NOMO-1 treated with dmso at 0.1 percent for 144 hours (cell line): ENCODE data around the gene HOXD13.

Experiments
- DNase-seq: peaks from one replicate; lab custom pipeline; 2025; ENCODE audit not compliant: unreplicated experiment; lab: John Stamatoyannopoulos, UW

Gene HOXD13

DNA sequence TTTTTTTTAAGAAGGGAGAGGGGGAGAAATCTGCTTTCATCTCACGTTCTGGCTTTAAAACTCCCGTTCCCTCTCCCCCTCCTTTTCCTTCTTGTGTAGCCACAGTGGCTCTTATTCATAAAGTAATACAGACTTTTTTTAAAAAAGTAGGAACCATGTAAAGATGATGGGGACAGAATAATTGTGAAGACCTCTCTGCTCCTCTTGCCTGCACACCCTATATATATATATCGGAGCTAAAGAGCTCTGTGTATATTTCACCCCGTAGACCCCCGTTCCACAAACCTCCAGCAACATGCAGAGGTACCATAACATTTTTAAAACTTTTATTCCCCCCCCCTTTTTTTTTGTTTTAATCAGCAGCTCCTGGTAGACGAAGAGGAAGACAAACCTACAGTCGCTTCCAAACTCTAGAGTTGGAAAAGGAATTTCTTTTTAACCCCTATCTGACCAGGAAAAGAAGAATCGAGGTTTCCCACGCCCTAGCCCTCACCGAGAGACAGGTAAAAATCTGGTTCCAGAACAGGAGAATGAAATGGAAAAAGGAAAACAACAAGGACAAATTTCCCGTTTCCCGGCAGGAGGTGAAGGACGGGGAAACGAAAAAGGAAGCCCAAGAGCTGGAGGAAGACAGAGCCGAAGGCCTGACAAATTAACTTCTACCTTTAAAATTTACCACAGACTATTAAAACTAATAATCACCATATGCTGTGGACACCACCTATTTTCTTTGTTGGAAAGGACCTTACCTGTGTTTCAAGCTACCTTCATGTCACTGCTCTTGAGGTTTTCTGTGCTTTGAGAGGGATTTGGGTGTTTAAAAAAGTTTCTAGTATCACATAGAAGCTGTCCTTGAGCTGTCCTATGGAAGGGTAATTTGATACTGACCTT is 38.7 kb downstream of the HOXD13 start:
- no peak for DNase-seq

DNA sequence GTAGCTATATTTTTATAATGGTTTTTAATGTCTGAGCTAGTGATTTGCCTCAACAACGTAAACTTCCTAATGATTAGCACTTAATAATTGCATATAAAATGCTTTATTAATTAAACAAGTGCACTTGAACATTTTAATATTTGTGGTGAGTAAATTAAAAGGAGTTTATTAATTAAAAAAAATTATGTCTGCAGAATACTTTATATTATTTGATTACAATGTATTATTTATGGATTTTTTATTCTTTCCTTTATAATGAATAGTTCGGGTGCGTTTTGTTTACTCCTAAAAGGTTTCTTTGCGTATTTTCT is 39.3 kb downstream of the HOXD13 start:
- DNase-seq = no peak

DNA sequence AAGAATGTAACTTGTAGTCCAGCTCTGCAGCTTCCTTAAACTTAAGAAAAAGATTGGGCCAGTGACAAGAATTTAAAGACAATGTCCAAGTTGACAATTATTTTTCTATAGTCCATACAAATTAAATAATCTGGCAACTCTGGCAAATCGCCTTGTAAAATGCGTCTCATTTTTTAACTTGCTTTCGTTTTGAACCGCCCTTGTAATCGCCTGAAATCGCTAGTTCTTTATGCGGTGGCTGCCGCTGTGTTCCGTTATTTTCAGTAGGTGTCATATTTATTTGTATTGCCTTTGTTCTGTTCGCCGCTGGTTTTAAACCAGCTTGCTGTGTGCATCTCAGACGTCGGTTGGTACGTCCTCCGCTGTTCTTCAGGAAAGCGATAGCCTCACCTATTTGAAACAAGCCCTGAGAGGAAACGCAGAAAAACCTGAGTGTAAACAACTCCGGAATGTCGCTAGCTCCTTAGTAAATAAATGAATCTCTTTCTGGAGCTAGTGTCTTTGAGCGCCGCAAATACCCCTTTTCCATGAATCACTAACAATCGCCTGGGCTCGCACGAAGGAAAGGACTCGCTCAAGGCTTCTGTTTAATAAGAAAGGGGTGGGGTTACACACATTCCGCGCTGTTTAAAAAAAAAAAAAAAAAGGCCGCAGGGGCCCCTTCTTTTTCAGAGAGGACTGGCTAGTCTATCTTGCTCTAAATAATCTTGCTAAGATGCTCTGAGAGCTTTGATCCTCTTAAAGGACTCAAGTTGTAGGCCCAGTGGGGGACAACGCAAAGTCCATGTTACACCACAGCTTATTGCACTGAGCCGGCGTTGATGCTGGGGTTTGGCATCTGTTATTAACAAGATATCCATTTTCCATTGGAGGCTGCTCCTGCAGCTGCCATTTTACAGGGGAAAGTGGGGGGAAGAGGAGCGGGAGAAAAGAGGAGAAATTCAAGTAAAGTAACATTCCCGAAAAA is 40.0 kb downstream of the HOXD13 start:
- DNase-seq = no peak

GRCh38 chr2:176133389-176133788 is 40.9 kb downstream of the HOXD13 start:
- no peak for DNase-seq

GRCh38 chr2:176134035-176134434 is 41.5 kb downstream of the HOXD13 start:
- DNase-seq = no peak

GRCh38 chr2:176135035-176135440 is 42.5 kb downstream of the HOXD13 start:
- no peak for DNase-seq

DNA sequence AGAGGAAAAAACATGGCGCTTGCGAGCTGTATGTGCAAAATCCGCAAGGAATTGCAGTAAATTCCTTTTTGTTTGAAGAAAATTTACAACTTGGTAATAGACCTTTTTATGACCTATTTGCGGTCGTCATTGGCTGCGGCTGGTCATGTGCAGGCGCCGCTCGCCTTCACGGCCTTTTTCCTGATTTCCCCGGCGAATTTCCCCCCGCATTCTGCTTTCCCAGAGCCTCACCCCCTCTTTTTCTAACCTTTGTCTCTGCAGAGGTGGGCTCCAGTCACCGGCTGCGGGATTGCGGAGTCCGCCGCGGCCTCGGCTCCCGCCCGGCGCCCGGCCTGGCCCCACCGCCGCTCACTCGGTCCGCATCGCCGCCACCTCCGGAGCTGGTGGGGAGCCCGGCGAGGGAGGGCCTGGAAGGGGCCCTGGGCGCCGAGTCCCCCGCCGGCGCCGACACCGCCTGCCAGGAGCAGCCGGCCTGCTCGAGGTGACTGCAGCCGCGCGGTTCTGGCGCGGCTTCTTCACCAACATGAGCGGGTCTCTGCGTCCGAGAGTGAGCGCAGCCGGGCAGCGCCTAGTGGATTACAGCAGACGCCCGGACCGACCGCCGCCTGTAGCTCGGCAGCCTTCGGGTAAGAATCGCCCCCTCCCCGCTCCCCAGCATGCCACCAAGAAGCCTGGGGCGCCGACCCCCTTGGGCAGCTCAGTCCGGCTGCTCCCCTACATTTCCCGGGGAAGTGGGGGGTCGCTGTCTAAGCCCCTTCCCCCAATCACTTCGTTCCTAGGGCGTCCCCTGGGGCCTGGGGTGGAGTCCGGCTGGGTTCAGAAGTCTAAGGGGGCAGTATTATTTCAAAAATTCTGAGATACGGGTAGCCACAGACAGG is 44.1 kb downstream of the HOXD13 start:
- DNase-seq = no peak

GRCh38 chr2:176137252-176137580 is 44.7 kb downstream of the HOXD13 start:
- DNase-seq = no peak

GRCh38 chr2:176137906-176138305 is 45.4 kb downstream of the HOXD13 start:
- no peak for DNase-seq

DNA sequence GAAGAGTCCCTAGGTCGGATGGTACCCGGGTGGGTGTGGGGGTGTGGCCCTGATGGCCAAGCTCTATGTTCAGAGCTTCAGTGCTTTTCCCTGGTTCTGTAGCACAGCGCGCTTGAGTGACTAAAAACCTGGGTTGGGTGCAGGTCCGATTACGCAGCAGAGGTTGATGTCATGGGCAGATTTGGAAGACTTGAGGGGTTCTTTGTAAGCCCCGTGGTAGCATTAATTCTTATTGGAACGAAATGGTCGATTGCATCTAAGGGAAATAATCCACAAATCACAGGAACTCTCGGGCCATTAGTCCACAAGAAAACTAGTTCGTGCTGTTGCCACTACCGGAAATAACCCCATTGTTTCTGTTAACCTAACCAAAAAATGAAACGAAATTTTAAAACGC is 46.0 kb downstream of the HOXD13 start:
- DNase-seq = no peak

DNA sequence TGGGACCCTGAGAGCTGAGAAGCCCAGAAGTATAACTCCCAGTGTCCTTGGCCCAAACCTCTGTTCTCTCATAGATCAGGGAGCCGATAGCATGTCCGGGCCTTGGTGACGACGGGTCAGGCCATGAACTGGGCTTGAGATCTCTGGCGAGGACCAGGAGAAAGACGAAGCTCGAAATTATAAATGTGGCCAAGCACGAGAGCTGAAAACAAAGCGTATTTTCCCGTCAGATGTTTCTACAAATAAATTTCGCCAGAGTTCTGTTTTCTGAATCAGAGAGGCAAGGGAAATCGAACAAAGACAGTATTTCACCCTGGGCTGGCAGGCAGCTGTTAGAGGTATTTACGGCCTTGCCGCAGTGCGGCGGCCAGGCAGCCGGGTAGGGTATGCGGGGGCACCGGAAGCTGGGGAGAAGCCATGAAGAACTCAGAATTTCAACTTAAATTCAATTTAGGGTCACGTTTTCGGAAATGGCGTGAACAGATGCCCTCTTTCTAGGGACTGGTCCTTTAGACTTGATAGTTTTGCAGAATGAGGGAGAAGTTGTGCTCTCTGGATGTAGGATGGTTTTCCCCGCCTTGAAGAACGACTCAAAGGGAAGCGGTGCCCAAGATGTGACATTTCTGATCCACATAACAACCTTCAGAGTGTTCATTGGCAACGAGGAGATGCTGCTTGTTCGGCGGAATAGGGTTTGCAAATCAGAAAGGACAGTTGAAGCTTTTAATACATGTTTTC is 46.6 kb downstream of the HOXD13 start:
- DNase-seq = no peak

GRCh38 chr2:176139661-176140512 is 47.4 kb downstream of the HOXD13 start:
- no peak for DNase-seq

DNA sequence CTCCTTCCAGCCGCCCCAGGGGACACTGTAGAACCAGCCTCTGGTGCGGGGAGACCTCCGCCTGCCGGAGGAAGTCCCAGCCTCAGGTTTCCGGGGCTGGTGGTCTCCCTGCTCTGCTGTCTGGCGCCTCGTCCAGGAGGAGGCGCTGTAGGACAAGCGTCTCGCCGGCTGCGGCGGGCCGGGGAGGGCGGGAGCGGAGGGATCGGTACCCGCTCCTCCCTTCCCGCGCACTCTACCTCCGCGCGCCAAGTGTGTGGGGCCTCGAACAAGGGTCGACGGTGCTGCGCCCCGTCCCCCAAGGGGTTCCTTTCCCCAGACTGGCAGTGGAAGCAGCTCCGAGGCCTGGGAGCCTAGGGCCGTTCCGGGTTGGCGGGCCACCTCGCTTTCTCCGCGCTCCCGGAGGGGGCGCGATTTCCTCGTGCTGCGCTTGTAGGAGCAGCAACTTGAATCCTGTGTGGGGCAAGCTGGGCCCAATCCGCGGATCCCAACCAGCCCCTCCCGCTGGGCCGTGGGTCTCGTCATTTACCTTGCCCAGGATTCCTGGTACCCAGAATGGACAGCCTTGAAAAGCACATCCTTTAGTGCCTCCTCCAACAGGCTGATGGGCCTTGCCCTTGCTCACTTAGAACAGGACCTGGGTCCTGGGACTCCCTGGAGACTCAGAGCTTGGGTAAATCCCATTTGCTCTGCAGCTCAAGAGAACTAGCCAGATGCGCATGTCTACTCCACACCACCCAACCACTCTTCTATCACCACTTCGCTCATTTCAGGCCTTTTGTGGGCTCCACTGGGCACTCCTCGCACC is 48.2 kb downstream of the HOXD13 start:
- DNase-seq = peak; percentile 29

DNA sequence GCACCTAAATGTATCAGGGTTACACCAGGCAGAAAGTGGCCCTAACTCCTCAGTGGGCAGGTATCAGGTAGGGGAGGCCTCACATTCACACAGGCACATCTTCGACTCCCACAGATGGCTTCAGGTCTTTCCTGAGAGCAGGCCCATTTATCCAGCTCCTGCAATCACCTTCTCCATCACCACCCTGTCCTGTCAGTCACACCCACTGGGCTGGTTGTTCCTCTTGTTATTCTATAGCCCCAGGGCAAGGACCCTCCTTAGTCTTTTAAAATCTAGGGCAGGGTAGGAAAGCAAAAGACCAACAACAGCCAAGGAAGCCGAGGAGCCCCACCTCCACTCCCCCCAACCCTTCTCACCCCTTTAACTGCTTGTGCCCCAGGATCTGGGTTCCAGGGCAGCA is 49.8 kb downstream of the HOXD13 start:
- DNase-seq = no peak
